HG03139 (cell line): ENCODE data around the gene LYPD6.
A peak's percentile ranks its signal among the peaks of the same experiment; 100 is the strongest.
"Not testable (repeated sequence)": the region's sequence is repeated elsewhere in the genome, so short reads cannot be mapped to it uniquely, and the experiment has no call there.

Experiments used
- ATAC-seq: cut with Tn5 transposase; IDR thresholded peaks from one replicate; pipeline ENCODE4 v1.9.1; 2021; ENCODE audit not compliant: unreplicated experiment

The LYPD6 gene

GRCh38 chr2:149330127-149331022, at the start of gene LYPD6:
Gene LYPD6, plus strand, starts transcription at chr2:149330587. Its CDS starts 107,122 bp downstream, at chr2:149437709.
- peak; percentile 75 for ATAC-seq

GRCh38 chr2:149281441-149281840, 48.9 kb upstream of the LYPD6 start:
- no peak for ATAC-seq

GRCh38 chr2:149290662-149291061, 39.7 kb upstream of the LYPD6 start:
- ATAC-seq, result no peak

GRCh38 chr2:149291881-149292280, 38.5 kb upstream of the LYPD6 start:
- ATAC-seq, result no peak

DNA sequence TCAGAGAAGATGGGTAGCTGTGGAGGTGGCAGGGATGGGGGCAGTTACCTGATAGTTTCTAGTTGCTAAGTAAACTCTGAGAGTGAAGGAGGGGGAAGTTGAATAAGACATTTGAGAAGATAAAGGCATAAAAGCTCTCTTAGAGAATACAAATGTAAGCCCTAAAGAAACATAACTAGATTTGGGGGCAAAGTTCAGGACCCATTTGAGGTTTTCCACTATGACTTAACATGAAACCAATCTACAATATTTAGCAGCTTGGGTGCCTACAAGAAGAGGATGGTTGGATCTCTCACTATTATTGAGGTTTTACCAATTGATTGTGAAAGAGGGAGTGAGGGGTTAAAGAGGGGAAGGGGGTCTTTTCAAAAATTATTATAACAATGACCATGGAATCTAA, 34.4 kb upstream of the LYPD6 start:
- ATAC-seq, result no peak

- no peak for ATAC-seq
Measured at GRCh38 chr2:149307014-149307413, 23.4 kb upstream of the LYPD6 start.

- no peak for ATAC-seq
Measured at GRCh38 chr2:149310349-149310748, 20.0 kb upstream of the LYPD6 start.

GRCh38 chr2:149312039-149312438, 18.3 kb upstream of the LYPD6 start:
- ATAC-seq, result no peak

DNA sequence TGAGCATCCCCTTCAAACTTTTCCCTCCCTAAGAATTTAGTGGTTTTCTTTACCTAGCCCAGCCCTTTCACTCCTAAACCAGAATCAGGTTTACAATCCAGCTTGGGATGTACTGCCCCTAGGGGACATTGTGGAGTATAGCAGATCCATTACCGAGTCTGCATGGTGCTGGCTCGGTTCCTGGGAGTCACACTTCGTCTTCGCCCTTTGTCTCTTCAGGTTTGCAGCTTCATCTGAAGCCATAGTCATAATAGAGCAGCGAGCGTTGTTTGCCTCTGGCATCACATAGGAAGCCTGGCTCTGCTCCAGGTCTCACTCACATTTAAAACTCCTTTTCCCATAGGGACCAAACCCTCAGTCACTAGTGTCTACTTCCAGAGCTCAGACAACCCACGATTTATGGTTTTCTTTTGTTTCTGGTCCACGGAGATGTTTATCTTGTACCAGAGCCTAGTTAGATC, 16.8 kb upstream of the LYPD6 start:
- ATAC-seq, result peak; percentile 98

DNA sequence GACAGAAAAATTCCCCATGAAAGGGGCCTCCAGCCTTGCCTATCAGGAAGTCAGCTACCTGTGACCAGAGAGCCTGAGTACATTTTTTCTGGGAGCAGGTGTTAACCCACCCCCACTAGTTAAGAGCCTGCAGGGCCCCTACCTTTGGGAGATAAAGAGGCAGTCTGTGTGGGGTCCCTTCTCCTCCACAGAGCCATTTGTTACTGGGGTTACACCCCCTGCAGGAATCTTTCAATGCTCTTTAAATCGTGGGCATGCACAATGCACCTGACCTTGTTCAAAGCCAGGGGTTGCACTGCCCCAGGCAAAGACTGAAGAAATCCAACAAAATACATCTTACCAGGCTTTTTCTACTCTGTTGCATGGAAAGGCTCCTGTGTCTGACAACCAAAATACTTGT, 15.7 kb upstream of the LYPD6 start:
- ATAC-seq, result no peak

DNA sequence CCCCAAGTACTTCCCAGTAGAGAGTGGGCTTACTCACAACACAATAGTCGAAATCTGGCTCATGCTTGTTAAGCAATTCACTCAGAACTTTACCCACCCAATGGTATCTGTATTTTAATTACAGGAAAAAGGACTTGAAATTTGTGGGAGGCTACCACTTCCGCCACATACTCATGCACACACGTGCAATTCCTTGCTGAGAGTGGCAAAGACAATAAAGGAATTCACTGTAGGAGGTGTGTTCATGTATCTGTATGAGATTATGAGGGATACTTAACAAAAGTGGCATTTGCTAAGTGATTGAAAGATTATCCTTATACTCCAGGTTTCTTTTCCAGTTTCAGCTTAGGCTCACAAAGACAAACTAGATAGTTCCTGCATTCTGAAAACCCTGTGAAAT, 14.9 kb upstream of the LYPD6 start:
- no peak for ATAC-seq

- not testable (repeated sequence) for ATAC-seq
Measured at GRCh38 chr2:149318566-149318965, 11.8 kb upstream of the LYPD6 start.

DNA sequence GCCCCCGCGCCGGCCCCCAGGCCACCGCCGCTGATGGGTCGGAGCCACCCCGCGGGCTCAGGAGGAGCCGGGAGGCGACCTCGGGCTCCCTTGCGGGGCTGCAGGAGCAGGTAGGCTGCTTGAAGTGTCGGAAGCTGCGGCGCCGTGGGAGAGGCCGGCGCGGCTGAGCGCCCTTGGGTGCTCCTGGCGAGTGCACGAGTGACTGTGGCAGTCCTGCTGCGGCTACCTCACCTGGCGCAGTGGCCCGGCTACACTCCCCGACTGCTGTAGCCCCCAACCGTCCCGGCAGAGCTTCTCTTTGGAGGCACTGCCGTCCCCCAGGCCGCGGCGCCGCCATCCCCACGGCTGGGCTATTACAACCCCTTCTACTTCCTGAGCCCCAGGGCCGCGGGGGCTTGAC, 10.0 kb upstream of the LYPD6 start:
- ATAC-seq, result no peak

- ATAC-seq, result no peak
Measured at GRCh38 chr2:149329068-149329467, 1.3 kb upstream of the LYPD6 start.

DNA sequence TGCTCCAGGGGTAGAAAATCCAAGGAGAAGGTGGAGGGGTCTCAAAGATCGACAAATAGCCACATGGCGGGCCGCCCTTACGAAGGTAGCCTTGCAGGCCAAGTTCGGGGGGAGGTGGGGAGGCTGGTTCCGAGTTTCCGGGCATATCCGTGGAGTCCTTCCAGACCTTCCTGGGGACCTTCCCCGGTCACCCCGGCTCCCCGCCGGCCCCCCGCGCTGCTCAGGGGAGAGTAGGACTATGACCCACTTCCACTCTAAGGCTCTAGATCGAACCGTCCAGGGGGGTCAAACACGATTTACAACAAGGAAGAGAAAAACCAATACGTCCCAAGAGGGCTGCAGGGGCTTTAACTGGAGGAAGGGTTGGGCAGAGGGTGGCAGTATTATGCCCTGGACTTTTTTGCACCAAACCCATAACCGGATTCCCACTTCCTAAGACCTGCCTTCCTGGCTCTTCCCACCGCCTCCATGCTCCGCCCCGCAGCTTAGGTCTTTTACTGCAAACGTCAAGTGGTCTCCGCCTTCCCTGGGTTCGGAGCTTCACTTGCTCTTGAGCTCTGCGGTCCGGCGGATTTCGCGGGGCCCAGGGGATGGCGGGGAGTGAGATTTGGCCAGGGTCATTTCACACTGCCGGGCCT, 779 bp upstream of the LYPD6 start:
- peak; percentile 9 for ATAC-seq

DNA sequence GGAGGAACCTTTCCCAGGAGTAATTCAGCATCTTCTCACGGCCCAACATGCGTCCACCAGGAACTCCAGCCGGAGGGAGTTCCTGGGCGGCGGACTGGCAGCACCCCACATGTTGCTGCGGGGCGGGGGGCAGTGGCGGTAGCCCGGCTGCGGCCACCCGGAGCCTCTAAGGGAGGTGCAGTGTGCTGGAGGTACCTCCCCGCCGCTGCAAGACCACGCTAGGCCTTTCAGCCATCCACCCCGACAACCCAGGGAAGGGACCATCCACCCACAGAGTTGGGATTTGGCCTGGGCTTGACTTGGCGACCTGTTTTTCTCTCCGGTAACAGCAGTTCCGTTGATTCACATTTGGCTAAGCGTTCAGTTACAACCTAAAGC, 625 bp downstream of the LYPD6 start:
- ATAC-seq, result peak; percentile 7

DNA sequence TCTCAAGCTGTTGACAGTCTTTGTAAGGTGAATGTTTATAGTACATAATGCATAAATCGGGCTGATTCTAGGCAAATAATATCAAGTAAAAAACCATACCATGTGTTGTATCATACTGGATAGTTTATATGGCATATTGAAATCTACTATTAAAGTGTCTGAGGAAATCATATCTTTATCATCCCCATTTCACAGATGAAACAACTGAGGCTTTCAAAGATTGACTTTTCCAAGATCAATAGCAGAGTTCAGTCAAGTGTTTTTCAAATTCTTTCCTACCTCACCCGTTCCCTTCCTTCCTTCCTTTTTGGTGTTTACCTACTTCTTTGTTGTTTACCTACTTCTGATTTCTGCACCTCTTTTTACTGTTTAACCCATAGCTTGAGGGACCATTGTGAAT, 2.0 kb downstream of the LYPD6 start:
- ATAC-seq, result no peak

DNA sequence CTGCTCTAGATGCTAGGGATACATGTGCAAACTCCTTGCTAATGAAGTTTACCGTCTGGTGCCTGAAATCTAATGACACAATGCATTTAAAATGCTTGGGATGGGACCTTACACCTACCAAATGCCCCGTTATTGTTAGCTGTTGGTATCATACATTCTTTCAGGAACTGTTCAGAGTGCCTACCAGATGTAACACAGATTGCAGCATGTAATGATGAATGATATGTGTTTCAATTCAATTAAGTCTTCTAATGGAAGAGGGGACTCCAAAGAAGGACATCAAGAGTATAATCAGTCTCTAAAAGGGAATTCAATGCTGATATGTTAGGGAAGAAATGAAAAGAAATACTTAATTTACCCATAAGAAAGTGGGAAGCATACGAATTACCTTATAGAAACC, 3.2 kb downstream of the LYPD6 start:
- no peak for ATAC-seq

GRCh38 chr2:149334156-149334555, 3.8 kb downstream of the LYPD6 start:
- ATAC-seq, result no peak

GRCh38 chr2:149339324-149339723, 8.9 kb downstream of the LYPD6 start:
- ATAC-seq, result no peak

DNA sequence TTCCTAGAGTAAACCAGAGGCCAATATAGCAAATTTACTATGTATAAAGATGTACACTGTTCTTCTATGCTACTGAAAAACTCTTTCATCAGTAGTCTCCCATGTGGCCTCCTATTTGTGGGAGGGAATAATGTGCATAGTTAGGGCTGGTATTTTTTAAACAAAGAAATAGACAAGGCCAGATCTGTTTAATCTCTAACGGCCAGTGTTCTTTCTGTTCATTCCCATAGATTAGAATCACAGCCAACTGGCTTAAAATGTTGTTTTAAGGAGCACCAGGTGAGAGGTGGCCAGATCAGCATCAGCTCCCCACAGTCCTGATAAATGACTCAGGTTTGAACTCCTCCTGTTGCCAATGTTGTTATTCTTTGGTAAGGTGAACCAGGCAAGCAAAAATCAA, 12.1 kb downstream of the LYPD6 start:
- ATAC-seq, result no peak

- ATAC-seq, result no peak
Measured at GRCh38 chr2:149344105-149344504, 13.7 kb downstream of the LYPD6 start.
